HG03378 (cell line): Measurements from ENCODE around the gene KLHL40.
"Not testable (repeated sequence)": the region's sequence is repeated elsewhere in the genome, so short reads cannot be mapped to it uniquely, and the experiment has no call there.

Experiments
- ATAC-seq: cut with Tn5 transposase; IDR thresholded peaks from one replicate; pipeline ENCODE4 v1.9.1; 2021; ENCODE audit warnings: mild to moderate bottlenecking, moderate library complexity; ENCODE audit not compliant: unreplicated experiment

KLHL40 gene

DNA sequence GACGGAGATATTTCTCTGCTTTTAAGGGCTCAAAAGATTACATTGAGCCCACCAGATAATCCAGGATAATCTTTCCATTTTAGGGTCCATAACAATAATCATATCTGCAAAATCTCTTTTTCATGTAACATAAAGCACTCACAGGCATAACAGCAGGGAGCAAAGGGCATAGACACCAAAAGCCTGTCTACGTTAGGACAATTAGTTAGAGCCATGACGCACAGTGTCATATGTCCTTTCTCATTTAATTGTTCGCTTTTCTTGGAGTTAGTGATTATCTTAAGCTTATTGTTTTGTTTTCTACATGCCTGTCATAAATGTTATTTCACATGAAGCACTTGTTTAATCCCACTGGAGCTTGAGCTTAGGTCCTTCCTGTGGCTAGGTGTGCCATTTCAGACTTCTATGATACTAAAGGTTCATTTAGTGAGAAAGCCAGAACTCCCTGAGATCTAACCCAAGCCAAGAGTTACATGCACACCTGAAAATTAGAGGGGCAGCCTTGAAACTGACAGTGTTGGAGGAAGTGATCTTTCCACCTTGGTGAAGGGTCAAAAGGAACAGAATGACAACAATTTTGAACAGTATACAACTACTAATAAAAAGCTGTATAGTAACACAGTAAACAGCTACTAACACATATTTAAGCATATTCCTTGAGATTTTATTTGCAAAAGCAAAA is 29.0 kb downstream of the KLHL40 start:
- no peak for ATAC-seq

DNA sequence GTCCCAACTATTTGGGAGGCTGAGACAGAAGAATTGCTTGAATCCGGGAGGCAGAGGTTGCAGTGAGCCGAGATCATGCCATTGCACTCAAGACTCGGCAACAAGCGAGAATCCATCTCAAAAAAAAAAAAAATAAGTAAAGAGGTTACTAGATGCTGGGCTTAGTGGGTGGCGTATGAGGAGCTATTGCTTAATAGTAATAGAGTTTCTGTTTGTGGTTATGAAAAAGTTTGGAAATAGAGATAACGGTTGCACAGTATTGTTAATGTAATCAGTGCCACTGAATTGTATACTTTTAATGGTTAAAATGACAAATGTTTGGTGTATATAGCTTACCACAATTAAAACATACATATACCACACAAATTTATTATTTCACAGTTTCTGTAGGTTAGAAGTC is 32.0 kb downstream of the KLHL40 start:
- ATAC-seq = no peak

GRCh38 chr3:42718338-42718737 is 33.0 kb downstream of the KLHL40 start:
- ATAC-seq = no peak

GRCh38 chr3:42719002-42719401 is 33.7 kb downstream of the KLHL40 start:
- no peak for ATAC-seq

GRCh38 chr3:42720126-42720525 is 34.8 kb downstream of the KLHL40 start:
- no peak for ATAC-seq

- ATAC-seq = no peak
Measured at GRCh38 chr3:42721690-42722089, 36.4 kb downstream of the KLHL40 start.

- not testable (repeated sequence) for ATAC-seq
Measured at GRCh38 chr3:42722442-42722841, 37.1 kb downstream of the KLHL40 start.

- ATAC-seq = no peak
Measured at GRCh38 chr3:42723219-42723618, 37.9 kb downstream of the KLHL40 start.

- no peak for ATAC-seq
Measured at GRCh38 chr3:42725454-42725853, 40.1 kb downstream of the KLHL40 start.

DNA sequence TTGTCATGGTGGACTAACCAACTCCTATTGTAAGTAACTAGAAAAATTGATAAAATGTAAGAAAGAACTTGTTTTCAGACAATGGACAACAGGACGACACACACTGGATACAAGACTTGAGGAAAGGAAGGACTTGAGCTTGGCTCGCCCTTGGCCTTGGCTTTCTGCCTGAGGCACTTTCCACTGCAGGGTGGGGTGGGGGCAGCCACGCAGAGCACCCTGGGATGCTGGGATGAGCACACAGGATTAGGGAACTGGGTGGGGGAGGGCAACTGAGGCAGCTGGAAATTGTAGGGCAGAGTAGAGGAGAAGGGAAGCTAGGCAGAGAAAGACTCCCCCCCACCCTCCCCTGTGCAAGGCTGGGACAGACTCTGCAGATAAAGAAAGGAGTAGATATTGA is 42.7 kb downstream of the KLHL40 start:
- no peak for ATAC-seq

DNA sequence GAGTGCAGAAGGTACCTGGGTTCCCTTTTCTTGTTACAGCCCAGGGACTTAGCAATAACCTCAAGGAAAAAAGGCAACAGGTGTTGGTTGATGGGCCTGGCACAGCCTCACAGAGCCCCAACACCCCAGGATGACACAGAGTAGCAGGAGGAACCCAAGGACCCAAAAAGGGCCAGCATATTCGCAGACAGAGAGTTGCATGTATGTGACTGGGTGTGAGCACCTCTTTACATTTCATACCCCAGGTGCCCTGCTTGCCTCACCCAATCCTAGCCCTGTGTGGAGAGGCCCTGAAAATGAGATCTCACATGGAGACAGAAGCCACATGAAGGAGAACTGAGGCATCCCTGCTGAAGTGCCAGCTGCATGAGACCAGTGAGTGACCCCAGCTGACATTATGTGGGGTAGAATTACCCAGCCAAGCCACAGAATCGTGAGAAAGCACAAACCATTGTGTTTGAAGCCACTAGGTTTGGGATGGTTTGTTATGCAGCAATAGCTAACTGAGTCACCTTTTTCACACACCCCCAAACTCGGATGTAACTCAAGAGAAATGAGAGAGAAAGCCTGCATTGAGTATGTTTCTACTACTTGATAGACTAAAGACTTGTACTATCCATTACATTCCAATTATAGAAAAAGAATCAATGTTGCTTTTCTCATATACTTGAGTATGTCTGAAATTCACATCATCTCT is 43.5 kb downstream of the KLHL40 start:
- ATAC-seq = no peak

- ATAC-seq = no peak
Measured at GRCh38 chr3:42729404-42730145, 44.2 kb downstream of the KLHL40 start.

DNA sequence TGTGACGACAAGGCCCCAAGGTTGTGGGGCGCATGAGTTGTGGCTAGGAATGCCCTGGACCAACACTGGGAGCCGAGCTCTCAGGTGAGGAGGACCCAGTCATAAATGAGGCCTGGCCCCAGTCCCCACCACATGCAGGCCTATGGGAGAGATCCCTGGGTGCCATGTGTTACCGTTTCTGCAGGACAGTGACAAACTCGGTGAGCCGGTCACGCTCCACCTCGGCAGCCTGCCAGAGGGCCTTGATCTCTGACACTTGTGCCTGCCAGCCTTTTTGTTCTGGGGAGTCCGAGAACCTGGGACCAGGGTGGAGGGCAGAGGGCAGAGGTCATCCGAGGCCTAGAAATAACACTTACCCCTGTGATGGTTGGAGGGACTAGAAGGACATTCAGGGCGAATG is 45.0 kb downstream of the KLHL40 start:
- no peak for ATAC-seq

GRCh38 chr3:42730706-42731420 is 45.5 kb downstream of the KLHL40 start:
- ATAC-seq = no peak

DNA sequence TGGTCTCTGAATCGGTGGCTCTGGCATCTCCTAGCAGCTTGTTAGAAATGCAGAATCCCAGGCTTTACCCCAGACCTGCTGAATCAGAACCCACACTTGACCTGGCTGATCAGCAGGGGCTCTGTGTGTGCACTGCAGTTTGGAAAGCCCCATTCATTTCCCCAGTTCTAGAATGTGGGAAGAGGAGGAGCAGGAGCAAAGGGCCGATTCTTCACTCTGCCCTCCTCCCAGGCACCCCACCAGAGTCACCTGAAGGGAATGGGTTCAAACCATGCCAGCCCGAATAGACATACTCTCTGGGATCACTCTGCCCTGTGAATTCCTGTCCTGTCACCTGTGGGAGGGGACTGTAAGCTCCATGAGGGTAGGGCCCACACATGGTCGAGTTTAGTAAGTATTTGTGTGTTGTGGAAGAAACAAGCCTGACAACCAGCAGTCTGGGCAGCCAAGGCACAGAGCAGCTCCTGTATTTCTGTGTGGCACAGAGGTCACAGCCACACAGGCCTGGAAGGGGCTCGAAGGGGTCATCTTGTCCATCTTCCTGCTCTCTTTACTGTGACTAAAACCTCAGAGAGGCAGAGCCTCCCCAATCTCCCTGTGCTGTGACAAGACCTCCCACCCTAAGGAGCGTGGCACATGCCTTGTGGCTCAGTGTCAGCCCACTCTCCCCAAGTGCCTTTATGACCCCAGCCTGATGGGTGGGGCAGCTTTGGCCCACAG is 46.3 kb downstream of the KLHL40 start:
- ATAC-seq = no peak

DNA sequence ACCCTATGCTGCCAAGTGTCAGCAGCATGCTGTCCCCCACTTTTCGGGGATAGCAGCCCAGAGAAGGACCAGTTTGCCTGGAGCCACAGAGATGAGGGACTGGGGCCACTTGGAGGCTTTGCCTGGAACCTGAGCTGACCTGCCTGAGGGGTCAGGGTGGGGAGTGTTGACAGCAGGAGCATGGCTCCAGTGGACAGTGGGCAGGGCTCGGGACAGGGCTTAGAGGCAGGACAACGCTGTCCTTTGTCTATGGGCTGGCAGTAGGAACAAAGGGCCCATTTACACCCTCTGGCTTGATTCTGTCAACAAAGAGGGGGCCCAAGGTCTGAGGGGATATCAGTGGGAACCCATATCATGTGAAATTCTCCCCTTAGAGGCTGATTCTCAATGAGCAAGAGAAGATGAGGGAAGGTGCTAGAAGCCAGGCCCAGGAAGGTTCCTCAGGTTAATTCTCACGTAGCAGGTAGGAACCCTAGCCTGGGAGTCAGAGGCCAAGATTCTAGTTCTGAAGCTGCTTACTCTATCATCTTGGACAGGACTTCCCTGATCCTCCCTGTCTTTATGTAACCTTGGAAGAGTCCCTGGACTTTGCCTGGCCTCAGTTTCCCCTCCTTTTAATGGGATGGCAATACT is 47.0 kb downstream of the KLHL40 start:
- ATAC-seq = no peak

GRCh38 chr3:42732829-42733459 is 47.6 kb downstream of the KLHL40 start:
- ATAC-seq = no peak

DNA sequence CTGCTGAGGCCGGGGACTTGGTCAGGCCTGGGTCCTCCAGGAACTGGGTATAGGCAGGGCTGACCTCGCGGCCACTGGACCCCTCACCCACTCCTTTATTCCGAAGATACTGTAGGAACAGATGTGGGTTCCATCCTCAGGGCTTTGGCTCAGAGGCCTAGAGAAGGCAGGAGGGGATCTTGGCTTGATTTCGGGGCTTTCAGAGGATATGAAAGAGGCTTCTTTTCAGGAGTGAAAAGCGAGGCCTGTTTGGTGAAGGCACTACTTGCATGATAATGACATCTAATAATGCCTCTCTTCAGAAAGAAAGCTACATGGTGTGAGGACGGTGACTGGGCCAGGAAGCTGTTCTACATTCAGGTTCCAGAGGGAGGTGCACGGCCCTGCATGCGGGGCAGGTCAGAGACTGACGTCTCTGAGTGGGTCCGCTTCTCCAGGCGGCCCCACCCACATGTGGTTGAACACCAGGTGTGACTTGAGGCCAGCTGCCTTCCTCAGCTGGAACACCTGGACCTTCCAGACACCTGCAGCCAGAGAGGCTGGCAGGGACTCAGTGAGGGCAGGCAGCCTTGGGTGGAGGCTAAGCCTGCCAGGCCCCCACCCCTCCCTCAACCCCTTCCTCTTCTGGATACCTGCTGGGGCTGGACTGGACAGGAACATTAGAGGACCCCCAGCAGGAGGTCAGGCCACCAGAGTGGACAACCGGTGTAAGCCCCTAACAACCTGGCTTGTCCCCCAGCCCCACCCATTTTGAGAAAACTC is 48.3 kb downstream of the KLHL40 start:
- ATAC-seq = no peak

GRCh38 chr3:42734263-42734860 is 49.0 kb downstream of the KLHL40 start:
- no peak for ATAC-seq
